H1 (cell line): ENCODE measurements around the gene CD46. TPM values are rescaled to one million over a fixed set of nuclear protein-coding genes. Genes with fewer than 3 reads are reported as not detected.

Experiments used
- CTCF ChIA-PET: fragments of 300-600 bp; sonication (Branson Sonifier 250); formaldehyde crosslinking; loops from one replicate; lab custom pipeline; 2021; ENCODE audit not compliant: partially characterized antibody; lab: Charles Lee
- POLR2A ChIA-PET: fragments of 300-600 bp; sonication (Branson Sonifier 250); formaldehyde crosslinking; loops from one replicate; lab custom pipeline; 2021; ENCODE audit warnings: inconsistent platforms; ENCODE audit not compliant: partially characterized antibody; lab: Charles Lee
- DNase-seq, 2 experiments: peaks; one replicate each; pipeline versions ENCODE4 v3.0.0 to v3.0.0-alpha.2; 2010 to 2022; ENCODE audit warnings: low spot score in 2 of 2, low read depth in 1 of 2, mixed read lengths in 1 of 2
- FAIRE-seq: peaks from 2 replicates; lab custom pipeline; 2011; peaks lifted over from hg19 to GRCh38; lab: Jason Lieb, UNC
- H2AFZ ChIP-seq: 2 replicates; pipeline ENCODE4 v1.8.1; 2012; ENCODE audit warnings: low read length, inconsistent platforms
- H2AK5ac ChIP-seq: 2 replicates; pipeline ENCODE4 v1.6.1; 2013; ENCODE audit warnings: low read depth, low read length
- H2BK120ac ChIP-seq: replicated peaks from 2 replicates; pipeline ENCODE3; 2013; ENCODE audit warnings: low read depth, low read length, inconsistent platforms
- H2BK12ac ChIP-seq: 2 replicates; pipeline ENCODE4 v1.6.1; 2013; ENCODE audit warnings: low read depth, low read length
- H2BK15ac ChIP-seq: 2 replicates; pipeline ENCODE4 v1.6.1; 2013; ENCODE audit warnings: low read length
- H2BK20ac ChIP-seq: 2 replicates; pipeline ENCODE4 v1.6.1; 2013; ENCODE audit warnings: low read length
- H2BK5ac ChIP-seq: 2 replicates; pipeline ENCODE4 v1.6.1; 2013; ENCODE audit warnings: low read depth, low read length
- H3K14ac ChIP-seq: 2 replicates; pipeline ENCODE4 v1.6.1; 2013; ENCODE audit warnings: inconsistent platforms; ENCODE audit not compliant: insufficient read length
- H3K18ac ChIP-seq: 2 replicates; pipeline ENCODE4 v1.6.1; 2013; ENCODE audit warnings: low read length; ENCODE audit errors: extremely low read depth
- H3K23ac ChIP-seq: 2 replicates; pipeline ENCODE4 v1.6.1; 2013; ENCODE audit warnings: inconsistent platforms; ENCODE audit not compliant: insufficient read length
- H3K23me2 ChIP-seq: 2 replicates; pipeline ENCODE4 v1.6.1; 2013; ENCODE audit warnings: low read depth, low read length
- H3K27ac ChIP-seq: 2 replicates; pipeline ENCODE4 v1.6.1; 2011; ENCODE audit warnings: low read depth, low read length, inconsistent platforms
- H3K27me3 ChIP-seq, 4 experiments: replicated peaks in 1 of 4; 1 replicate in 1 of 4; 2 replicates in 3 of 4; pipeline versions ENCODE4 v1.6.1 to v1.8.1; 2011 to 2013; ENCODE audit warnings: low read length in 3 of 4, mild to moderate bottlenecking in 3 of 4, inconsistent platforms in 2 of 4, mixed read lengths in 2 of 4, moderate library complexity in 1 of 4; ENCODE audit not compliant: control insufficient read depth in 3 of 4, insufficient read depth in 3 of 4; ENCODE audit errors: extremely low read depth in 1 of 4
- H3K36me3 ChIP-seq, 4 experiments: 2 replicates each; pipeline versions ENCODE4 v1.6.1 to v1.8.1; 2011 to 2013; ENCODE audit warnings: mild to moderate bottlenecking in 4 of 4, low read length in 3 of 4, moderate library complexity in 2 of 4, control low read depth in 1 of 4, inconsistent platforms in 1 of 4; ENCODE audit not compliant: insufficient read depth in 4 of 4, control insufficient read depth in 2 of 4
- H3K4ac ChIP-seq: replicated peaks from 2 replicates; pipeline ENCODE3; 2013; ENCODE audit warnings: low read length, low read depth, mixed read lengths, inconsistent platforms; ENCODE audit not compliant: insufficient read length
- H3K4me1 ChIP-seq, 4 experiments: replicated peaks in 1 of 4; 1 replicate in 1 of 4; 2 replicates in 3 of 4; pipeline versions ENCODE4 v1.6.1 to v1.8.1; 2011 to 2013; ENCODE audit warnings: low read length in 3 of 4, inconsistent platforms in 2 of 4, mixed read lengths in 1 of 4; ENCODE audit not compliant: insufficient read depth in 4 of 4, control insufficient read depth in 3 of 4
- H3K4me2 ChIP-seq, 2 experiments: 2 replicates each; pipeline versions ENCODE4 v1.6.1 to v1.8.1; 2011 to 2013; ENCODE audit warnings: low read depth in 2 of 2, low read length in 2 of 2, control low read depth in 1 of 2, inconsistent platforms in 1 of 2, mild to moderate bottlenecking in 1 of 2; ENCODE audit not compliant: insufficient read depth in 1 of 2
- H3K4me3 ChIP-seq, 4 experiments: fragments of 200-600, 300-600 bp in 1 of 4; sonication (generic), shearing (Covaris generic), sonication (Bioruptor Twin) in 1 of 4; 2 replicates each; pipeline versions ENCODE4 v1.5.1 to v1.8.1; 2011 to 2016; ENCODE audit warnings: low read length in 4 of 4, low read depth in 3 of 4, control low read depth in 2 of 4, inconsistent platforms in 2 of 4, mild to moderate bottlenecking in 2 of 4, mixed read lengths in 1 of 4, moderate library complexity in 1 of 4; ENCODE audit not compliant: insufficient read depth in 2 of 4; ENCODE audit errors: extremely low read depth in 1 of 4
- H3K56ac ChIP-seq: replicated peaks from 2 replicates; pipeline ENCODE3; 2013; ENCODE audit warnings: low read depth, mild to moderate bottlenecking, mixed read lengths, low read length, inconsistent platforms; ENCODE audit not compliant: insufficient read length
- H3K79me1 ChIP-seq: 2 replicates; pipeline ENCODE4 v1.6.1; 2013; ENCODE audit warnings: low read depth, low read length, control low read depth
- H3K79me2 ChIP-seq, 2 experiments: 2 replicates each; pipeline versions ENCODE4 v1.6.1 to v1.8.1; 2012 to 2013; ENCODE audit warnings: low read length in 2 of 2, mild to moderate bottlenecking in 2 of 2, inconsistent platforms in 1 of 2; ENCODE audit not compliant: insufficient read depth in 2 of 2, control insufficient read depth in 1 of 2
- H3K9ac ChIP-seq, 4 experiments: replicated peaks in 1 of 4; 1 replicate in 1 of 4; 2 replicates in 3 of 4; pipeline versions ENCODE4 v1.6.1 to v1.8.1; 2011 to 2013; ENCODE audit warnings: low read depth in 3 of 4, low read length in 3 of 4, control low read depth in 2 of 4, mild to moderate bottlenecking in 2 of 4, moderate library complexity in 2 of 4, inconsistent platforms in 1 of 4; ENCODE audit errors: extremely low read depth in 1 of 4
- H3K9me3 ChIP-seq, 2 experiments: 2 replicates each; pipeline versions ENCODE4 v1.6.1 to v1.8.1; 2012 to 2013; ENCODE audit warnings: mild to moderate bottlenecking in 2 of 2, moderate library complexity in 2 of 2, control low read depth in 1 of 2, inconsistent platforms in 1 of 2, low read depth in 1 of 2, low read length in 1 of 2, mixed read lengths in 1 of 2; ENCODE audit not compliant: insufficient read depth in 2 of 2
- H4K20me1 ChIP-seq, 2 experiments: replicated peaks in 1 of 2; 2 replicates each; pipeline versions ENCODE3 to v1.8.1; 2011 to 2013; ENCODE audit warnings: inconsistent platforms in 2 of 2, low read length in 2 of 2, mild to moderate bottlenecking in 1 of 2; ENCODE audit not compliant: insufficient read depth in 2 of 2, control insufficient read depth in 1 of 2
- H4K5ac ChIP-seq: 2 replicates; pipeline ENCODE4 v1.6.1; 2013; ENCODE audit warnings: low read length, low read depth, mixed read lengths, inconsistent platforms; ENCODE audit not compliant: insufficient read length
- H4K8ac ChIP-seq: 2 replicates; pipeline ENCODE4 v1.8.0; 2013; ENCODE audit warnings: mild to moderate bottlenecking, moderate library complexity, low read length, inconsistent platforms; ENCODE audit not compliant: insufficient read depth; ENCODE audit errors: extremely low read depth
- H4K91ac ChIP-seq: replicated peaks from 2 replicates; pipeline ENCODE3; 2013; ENCODE audit warnings: low read length, mixed read lengths, inconsistent platforms; ENCODE audit not compliant: insufficient read length
- CHD1 ChIP-seq: IDR thresholded peaks from 2 replicates; pipeline ENCODE4 v1.6.1; 2012; ENCODE audit warnings: low read depth, low read length, improper control_type of control experiment
- CREB1 ChIP-seq: IDR thresholded peaks from 2 replicates; pipeline ENCODE4 v1.6.1; 2012; ENCODE audit warnings: inconsistent platforms
- JUN ChIP-seq: IDR thresholded peaks from 2 replicates; pipeline ENCODE4 v1.6.1; 2011; ENCODE audit warnings: low read depth, mild to moderate bottlenecking, improper control_type of control experiment, low read length
- KDM4A ChIP-seq: IDR thresholded peaks from one replicate; pipeline ENCODE4 v1.7.1; 2012; ENCODE audit warnings: low read depth, mild to moderate bottlenecking, moderate library complexity, low read length, inconsistent platforms; ENCODE audit not compliant: severe bottlenecking
- KDM5A ChIP-seq: fragments of 200-600 bp; IDR thresholded peaks from 2 replicates; pipeline ENCODE4 v1.7.1; 2012; ENCODE audit warnings: mild to moderate bottlenecking, low read length, inconsistent platforms, mixed read lengths
- MAFK ChIP-seq: IDR thresholded peaks from 2 replicates; pipeline ENCODE4 v1.6.1; 2012; ENCODE audit warnings: low read depth, mild to moderate bottlenecking, improper control_type of control experiment, low read length
- PHF8 ChIP-seq: fragments of 200-600 bp; sonication (generic); conservative IDR thresholded peaks from 2 replicates; pipeline ENCODE4 v1.7.1; 2012; ENCODE audit warnings: low read depth, mild to moderate bottlenecking, inconsistent platforms, low read length, moderate library complexity
- POU5F1 ChIP-seq: IDR thresholded peaks from 2 replicates; pipeline ENCODE4 v1.6.1; 2011; ENCODE audit warnings: low read depth, mild to moderate bottlenecking, low read length, moderate library complexity
- SAP30 ChIP-seq: fragments of 300-600 bp; sonication (generic); IDR thresholded peaks from 2 replicates; pipeline ENCODE4 v1.7.1; 2012; ENCODE audit warnings: low read length, moderate library complexity, mild to moderate bottlenecking, inconsistent platforms; ENCODE audit not compliant: insufficient read depth, insufficient replicate concordance
- SUZ12 ChIP-seq: fragments of 200-600 bp; sonication (generic); IDR thresholded peaks from 2 replicates; pipeline ENCODE4 v1.6.1; 2012; ENCODE audit warnings: mild to moderate bottlenecking, inconsistent platforms, low read length, moderate library complexity, mixed read lengths
- WGBS, 2 experiments: shearing (Covaris generic) in 1 of 2; methylation state at CpG; one replicate each; pipeline versions ENCODE4 v1.1.6 to v1.1.7; 2013 to 2015; ENCODE audit warnings: low lambda C conversion rate in 2 of 2, mixed read lengths in 2 of 2, inconsistent platforms in 1 of 2, low coverage in 1 of 2, missing lambda C conversion rate in 1 of 2; ENCODE audit not compliant: insufficient replicate concordance in 2 of 2, insufficient coverage in 1 of 2, insufficient read length in 1 of 2; ENCODE audit errors: extremely low coverage in 1 of 2, missing lambda C conversion rate in 1 of 2; 5-methylcytosine and 5-hydroxymethylcytosine counted together
- polyA plus RNA-seq, 7 experiments: library from polyadenylated mRNA; depleted of rRNA in 3 of 7; stranded (reverse) in 5 of 7; unstranded in 2 of 7; fragments of >200 nt in 5 of 7; fragments of 200-250 nt in 2 of 7; gene quantifications; 1 replicate in 5 of 7; 2 replicates in 1 of 7; 4 replicates in 1 of 7; pipeline versions ENCODE4 v1.2.1 to v1.2.3, GENCODE V29; 2011 to 2013; ENCODE audit warnings: missing spikeins in 2 of 7, mixed read lengths in 2 of 7
- total RNA-seq: library from RNA; stranded (reverse); fragmentation: NEBNext Ultra II Directional; extraction: Animal tissue kit (Norgen Biotek cat#: 25700); gene quantifications from 2 replicates; pipeline ENCODE4 v1.2.1, GENCODE V29; 2021

CD46 gene
- total and polyA plus RNA-seq, 2 of the 8 experiments (the other 6 are each of a cell fraction or from before 2014, with no cell fraction given), result 60.9 to 113 TPM

GRCh38 chr1:207841293-207841692 is 89.4 kb downstream of the CD46 start:
- no peaks in the 10 kb centered on the region for H3K36me3 ChIP-seq
- H2BK15ac ChIP-seq, result no peak overlapping the region
- 53% methylated on average over 1 of the region's 1 CpG; no CpG with 5 or more reads in 1 of the 2 experiments for WGBS, 2 experiments
- H3K9me3 ChIP-seq, result no peaks in the 10 kb centered on the region
- ChIA-PET CTCF (interaction anchor here (1.0 to 6.5 kb wide), 10 partner anchors 11 to 181 kb away, joined by 3 to 56 read pairs (median 16); no protein-coding TSS in a partner anchor), POLR2A (no interaction called here)
- no peak overlapping the region for H2BK12ac ChIP-seq
- H3K23me2 ChIP-seq, result no peaks in the 10 kb centered on the region
- H3K79me1 ChIP-seq, result no peaks in the 10 kb centered on the region
- no peak overlapping the region for H3K4me2 ChIP-seq
- H3K9ac ChIP-seq, result no peak overlapping the region
- no peak overlapping the region for H2AK5ac ChIP-seq
- H2BK20ac ChIP-seq, result no peak overlapping the region
- DNase-seq (no peak), FAIRE-seq (no peak)
- H3K4me1 ChIP-seq, result peaks cover 0 to 3% (median 1%) of the 10 kb centered on the region in 4 experiments; a peak in 3 of 7 replicates
- H3K79me2 ChIP-seq, result no peaks in the 10 kb centered on the region
- H3K27ac ChIP-seq, result no peak overlapping the region
- no peak overlapping the region for H3K4ac ChIP-seq
- H2BK120ac ChIP-seq, result no peak overlapping the region
- no peak overlapping the region for H3K18ac ChIP-seq
- no peak overlapping the region for H4K91ac ChIP-seq
- H3K4me3 ChIP-seq, result no peak overlapping the region
- H3K27me3 ChIP-seq, result no peaks in the 10 kb centered on the region
- H2BK5ac ChIP-seq, result no peak overlapping the region
- no peak overlapping the region for H3K23ac ChIP-seq
- TF ChIP-seq CREB1 (no peak), PHF8 (no peak), JUN (no peak), CHD1 (no peak), KDM5A (no peak), SUZ12 (no peak), POU5F1 (no peak), SAP30 (no peak), KDM4A (no peak), MAFK (no peak)
- no peaks in the 10 kb centered on the region for H4K20me1 ChIP-seq
- no peak overlapping the region for H3K14ac ChIP-seq
- no peak overlapping the region for H4K8ac ChIP-seq
- H3K56ac ChIP-seq, result no peak overlapping the region
- H4K5ac ChIP-seq, result no peak overlapping the region
- no peak overlapping the region for H2AFZ ChIP-seq
